Skeletal muscle tissue (tissue), 5 donors: ENCODE results near the gene GPR34. TPM values are rescaled to one million over a fixed set of nuclear protein-coding genes. Genes with fewer than 3 reads are reported as not detected.

Experiments used
- H3K27ac ChIP-seq: one replicate; pipeline ENCODE4 v1.7.0; 2013; ENCODE audit warnings: mild to moderate bottlenecking, low read depth, low read length, inconsistent platforms
- H3K27me3 ChIP-seq, 3 donors: one replicate each; pipeline ENCODE4 v1.7.0; 2013; ENCODE audit warnings: low read length in 3 of 3; ENCODE audit not compliant: control insufficient read depth in 3 of 3, insufficient read depth in 3 of 3
- H3K36me3 ChIP-seq, 3 donors: one replicate each; pipeline ENCODE4 v1.7.0; 2013; ENCODE audit warnings: low read length in 3 of 3; ENCODE audit not compliant: control insufficient read depth in 3 of 3, insufficient read depth in 3 of 3
- H3K4me1 ChIP-seq, 3 donors: one replicate each; pipeline ENCODE4 v1.7.0; 2013; ENCODE audit warnings: low read length in 3 of 3, mild to moderate bottlenecking in 3 of 3; ENCODE audit not compliant: control insufficient read depth in 3 of 3, insufficient read depth in 3 of 3
- H3K4me3 ChIP-seq, 3 donors: one replicate each; pipeline ENCODE4 v1.7.0; 2013; ENCODE audit warnings: low read length in 3 of 3
- H3K9ac ChIP-seq, 3 donors: one replicate each; pipeline ENCODE4 v1.7.0; 2013; ENCODE audit warnings: low read length in 3 of 3, mild to moderate bottlenecking in 3 of 3, moderate library complexity in 2 of 3, low read depth in 1 of 3
- H3K9me3 ChIP-seq, 3 donors: one replicate each; pipeline ENCODE4 v1.7.0; 2013; ENCODE audit warnings: low read length in 3 of 3; ENCODE audit not compliant: control insufficient read depth in 3 of 3
- small RNA-seq: library from RNA; depleted of rRNA; stranded (forward); fragments of <200 nt; gene quantifications from one replicate; pipeline ENCODE3, GENCODE V24; 2014
- total RNA-seq: library from RNA; depleted of rRNA; stranded (reverse); fragments of >200 nt; gene quantifications from one replicate; pipeline ENCODE4 v1.2.3, GENCODE V29; 2014
- donor health status: Osteomylitis.

GPR34 gene
- total RNA-seq, 1 donor from 2014 or later, result 13.6 TPM

- H3K27ac ChIP-seq, result no peak overlapping the region
- no peaks in the 10 kb centered on the region for H3K27me3 ChIP-seq
- H3K9ac ChIP-seq, result no peak overlapping the region
- no peaks in the 10 kb centered on the region for H3K36me3 ChIP-seq
- no peaks in the 10 kb centered on the region for H3K4me1 ChIP-seq
- H3K4me3 ChIP-seq, result no peak overlapping the region
- no peaks in the 10 kb centered on the region for H3K9me3 ChIP-seq
These were observed 39.4 kb downstream of the GPR34 start for GRCh38 chrX:41728125-41728524.

DNA sequence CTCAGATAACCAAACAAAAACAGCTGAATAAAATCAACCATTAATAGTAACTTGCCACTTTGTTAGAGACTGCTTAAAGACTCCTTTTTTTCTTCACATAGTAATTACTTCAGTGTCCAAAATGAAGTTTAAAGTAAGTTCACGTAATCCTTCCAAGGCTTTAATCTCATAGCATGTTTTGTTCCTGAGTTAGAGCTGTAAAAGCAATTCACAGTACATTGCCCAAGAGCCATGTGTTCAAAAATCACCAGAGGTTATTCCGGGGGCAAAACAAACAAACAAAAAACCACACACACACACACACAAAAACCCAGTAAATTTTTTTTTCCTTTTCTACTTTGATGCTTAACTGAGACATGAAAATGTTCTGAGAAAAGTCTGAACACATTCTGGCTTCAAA lies 41.3 kb downstream of the GPR34 start:
- H3K9me3 ChIP-seq, result no peaks in the 10 kb centered on the region
- H3K4me3 ChIP-seq, result no peak overlapping the region
- no peak overlapping the region for H3K9ac ChIP-seq
- H3K27me3 ChIP-seq, result no peaks in the 10 kb centered on the region
- no peaks in the 10 kb centered on the region for H3K36me3 ChIP-seq
- H3K27ac ChIP-seq, result no peak overlapping the region
- no peaks in the 10 kb centered on the region for H3K4me1 ChIP-seq

DNA sequence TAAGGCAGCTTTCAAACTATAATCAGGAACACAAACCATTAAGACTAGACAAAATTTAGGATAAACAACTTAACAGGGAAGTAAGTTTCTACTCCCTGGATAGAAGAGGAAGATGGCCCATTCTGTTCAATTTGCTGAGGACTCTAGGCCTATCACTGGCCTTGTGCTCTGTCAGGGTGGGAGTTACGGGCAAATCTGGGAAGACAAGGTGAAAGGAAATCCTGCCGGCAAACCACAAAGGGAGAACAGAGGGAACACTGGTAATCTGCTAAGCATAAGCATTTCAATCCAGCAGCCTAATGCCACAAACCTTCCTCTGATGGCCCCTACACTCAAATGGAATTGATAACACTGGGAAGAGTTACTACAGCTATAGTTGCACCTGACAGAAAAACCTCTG lies 43.5 kb downstream of the GPR34 start:
- Histone ChIP-seq H3K27me3 (no peaks in the 10 kb centered on the region), H3K9me3 (no peaks in the 10 kb centered on the region), H3K4me1 (no peaks in the 10 kb centered on the region)

DNA sequence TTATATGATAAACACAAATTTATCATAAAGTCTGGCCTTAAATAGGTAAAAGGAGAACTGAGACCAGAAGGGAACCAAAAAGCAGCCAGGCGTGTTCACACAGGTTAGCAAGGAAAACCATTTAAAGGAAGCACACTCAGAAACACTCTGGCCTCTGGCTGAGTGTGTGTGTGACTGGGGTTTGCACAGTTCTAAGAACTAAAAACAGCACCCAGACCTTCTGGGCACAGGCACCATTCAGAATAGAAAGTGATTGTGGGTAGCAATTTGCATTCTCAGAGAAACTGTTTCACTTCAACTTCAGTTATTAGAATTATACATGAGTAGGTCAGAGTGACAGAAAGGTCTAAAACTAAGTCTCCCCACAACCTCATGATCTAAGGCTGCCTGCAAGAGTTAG lies 45.2 kb downstream of the GPR34 start:
- Histone ChIP-seq H3K27ac (no peak overlapping the region), H3K27me3 (no peaks in the 10 kb centered on the region), H3K4me1 (no peaks in the 10 kb centered on the region), H3K36me3 (no peaks in the 10 kb centered on the region), H3K9ac (no peak overlapping the region), H3K9me3 (no peaks in the 10 kb centered on the region), H3K4me3 (no peak overlapping the region)

More for the DNA sequence above, 43.5 kb downstream of the GPR34 start:
- H3K4me3 ChIP-seq, result no peak overlapping the region
- H3K9ac ChIP-seq, result no peak overlapping the region
- no peak overlapping the region for H3K27ac ChIP-seq
- no peaks in the 10 kb centered on the region for H3K36me3 ChIP-seq

DNA sequence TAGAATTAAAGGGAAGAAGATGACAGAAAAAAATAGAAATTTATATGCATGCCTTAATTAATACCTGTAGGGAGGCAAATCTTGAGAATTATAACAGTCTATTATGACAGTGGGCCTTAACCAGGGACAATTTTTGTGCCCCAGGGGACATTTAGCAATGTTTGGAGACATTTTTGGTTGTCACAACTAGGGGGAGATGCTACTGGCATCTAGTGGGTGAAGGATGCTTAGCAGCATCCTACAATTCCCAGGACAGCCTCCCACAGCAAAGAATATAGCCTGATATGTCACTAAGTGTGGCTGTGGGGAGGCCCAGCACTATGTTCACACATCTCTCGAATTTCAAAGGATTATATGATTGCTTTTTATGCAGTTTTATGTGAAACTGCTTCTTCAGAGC lies 45.8 kb downstream of the GPR34 start:
- Histone ChIP-seq H3K36me3 (no peaks in the 10 kb centered on the region), H3K4me3 (no peak overlapping the region), H3K9me3 (no peaks in the 10 kb centered on the region), H3K4me1 (no peaks in the 10 kb centered on the region), H3K27me3 (no peaks in the 10 kb centered on the region), H3K9ac (no peak overlapping the region), H3K27ac (no peak overlapping the region)

- Histone ChIP-seq H3K36me3 (no peaks in the 10 kb centered on the region), H3K4me1 (no peaks in the 10 kb centered on the region), H3K9ac (no peak overlapping the region), H3K4me3 (no peak overlapping the region), H3K27me3 (no peaks in the 10 kb centered on the region), H3K27ac (no peak overlapping the region), H3K9me3 (no peaks in the 10 kb centered on the region)
These were observed 48.3 kb downstream of the GPR34 start for GRCh38 chrX:41737065-41737464.

- Histone ChIP-seq H3K9ac (no peak overlapping the region), H3K36me3 (no peaks in the 10 kb centered on the region), H3K27ac (no peak overlapping the region), H3K4me3 (no peak overlapping the region), H3K4me1 (no peaks in the 10 kb centered on the region), H3K27me3 (no peaks in the 10 kb centered on the region), H3K9me3 (no peaks in the 10 kb centered on the region)
These were observed 51.1 kb downstream of the GPR34 start for GRCh38 chrX:41739871-41740270.

Small RNA genes lying within 50 kb of the gene (small RNA-seq; reads per million reads assigned to genes)
- not detected for gene RN7SL144P

Other genes with a start within 250 kb of the GPR34 start
- gene NYX, start 241.6 kb upstream of the GPR34 start, total RNA-seq, result not detected
- gene GPR82, start 35.2 kb downstream of the GPR34 start, total RNA-seq, result not detected
- gene CASK, start 234.6 kb downstream of the GPR34 start, total RNA-seq, result 31.3 TPM